ENCODE data around the gene CTRB2.

The CTRB2 gene

GRCh38 chr16:75203667-75204409 is 3.1 kb downstream of the CTRB2 start:
- DNase-seq: no peak

- no peak for DNase-seq
Measured at GRCh38 chr16:75203096-75203495, 3.9 kb downstream of the CTRB2 start.

GRCh38 chr16:75202069-75202590 is 4.8 kb downstream of the CTRB2 start:
- no peak for DNase-seq

- DNase-seq: no peak
Measured at GRCh38 chr16:75198135-75198600, 8.8 kb downstream of the CTRB2 start.

GRCh38 chr16:75197522-75198134 is 9.3 kb downstream of the CTRB2 start:
- DNase-seq: no peak

- DNase-seq: no peak
Measured at GRCh38 chr16:75196836-75197235, 10.1 kb downstream of the CTRB2 start.

- no peak for DNase-seq
Measured at GRCh38 chr16:75195811-75196790, 10.9 kb downstream of the CTRB2 start.

GRCh38 chr16:75193730-75194444 is 13.1 kb downstream of the CTRB2 start:
- no peak for DNase-seq

- DNase-seq: no peak
Measured at GRCh38 chr16:75193265-75193650, 13.7 kb downstream of the CTRB2 start.

GRCh38 chr16:75192606-75193264 is 14.2 kb downstream of the CTRB2 start:
- no peak for DNase-seq

GRCh38 chr16:75189638-75190245 is 17.2 kb downstream of the CTRB2 start:
- no peak for DNase-seq

GRCh38 chr16:75188832-75189477 is 18.0 kb downstream of the CTRB2 start:
- no peak for DNase-seq

GRCh38 chr16:75181630-75182029 is 25.3 kb downstream of the CTRB2 start:
- DNase-seq: no peak

- DNase-seq: no peak
Measured at GRCh38 chr16:75179208-75179607, 27.8 kb downstream of the CTRB2 start.

GRCh38 chr16:75176926-75177325 is 30.0 kb downstream of the CTRB2 start:
- DNase-seq: no peak

- DNase-seq: no peak
Measured at GRCh38 chr16:75175074-75175473, 31.9 kb downstream of the CTRB2 start.

GRCh38 chr16:75172578-75172977 is 34.4 kb downstream of the CTRB2 start:
- DNase-seq: no peak

GRCh38 chr16:75169899-75170405 is 37.0 kb downstream of the CTRB2 start:
- DNase-seq: no peak

GRCh38 chr16:75160386-75160785 is 46.6 kb downstream of the CTRB2 start:
- no peak for DNase-seq

All from DMS153 (cell line).